T47D (cell line): ENCODE data around the gene DNAJC10.

Experiments
- DNase-seq, 2 experiments: peaks; one replicate each; pipeline versions ENCODE4 v3.0.0 to v3.0.0-alpha.2; 2011 to 2012; ENCODE audit warnings: low read depth in 1 of 2, low spot score in 1 of 2
- JUND ChIP-seq: IDR thresholded peaks from 2 replicates; pipeline ENCODE4 v1.6.1; 2012; ENCODE audit warnings: low read depth
- in situ Hi-C: cut with HindIII; loops from 2 replicates; pipeline ENCODE4 v1.10.0; 2016; ENCODE audit warnings: low sequenced_read_pairs, low pct_unique_long_range_greater_than_20kb

DNAJC10 gene

DNA sequence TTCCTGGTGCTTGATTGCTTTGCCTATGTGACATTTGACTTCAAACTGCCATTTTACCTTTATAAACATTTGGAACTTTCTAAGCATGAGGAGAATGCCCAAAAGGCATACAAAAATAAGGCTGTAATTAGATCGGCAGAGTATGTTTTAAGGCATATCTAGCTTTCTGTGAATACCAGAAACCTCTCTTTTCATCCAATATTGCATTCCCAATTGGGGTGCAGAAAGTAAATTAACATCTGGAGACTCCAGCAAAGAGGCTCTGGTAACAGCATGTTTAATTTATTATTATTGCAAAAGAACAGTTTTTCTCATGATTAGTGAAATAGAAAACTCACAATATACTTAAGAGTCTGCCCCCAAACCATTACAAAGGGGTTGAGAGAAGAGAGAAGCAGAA lies 118.2 kb downstream of the DNAJC10 start:
- in situ Hi-C loops = no loop called here
- no peak for TF ChIP-seq JUND
- DNase-seq = no peak

DNA sequence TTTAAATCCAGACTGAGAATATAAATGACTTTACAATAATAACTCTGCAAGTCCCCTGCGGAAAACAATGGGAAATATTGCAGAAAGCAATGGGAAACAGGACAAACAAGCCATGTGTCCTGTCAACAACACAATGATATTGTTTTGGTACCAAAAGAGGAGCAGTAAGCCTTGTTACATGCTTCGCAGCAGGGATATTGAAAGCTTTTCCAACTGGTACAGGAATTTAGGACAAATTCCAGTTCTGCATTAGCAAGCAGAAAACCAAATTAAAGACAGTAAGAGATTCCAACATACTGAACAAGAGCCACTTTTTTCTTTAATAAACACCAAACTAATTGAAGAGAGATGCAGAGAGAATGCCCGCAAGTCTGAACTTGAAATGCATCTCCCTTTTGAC lies 120.4 kb downstream of the DNAJC10 start:
- DNase-seq = no peak
- no peak for TF ChIP-seq JUND
- in situ Hi-C loops = no loop called here
